GM10266 (cell line): ENCODE results near the gene BTBD8.
A peak's percentile ranks its signal among the peaks of the same experiment; 100 is the strongest.

Experiments
- DNase-seq: peaks from one replicate; pipeline ENCODE4 v3.0.0; 2012; ENCODE audit errors: extremely low spot score
- CTCF ChIP-seq: IDR thresholded peaks from 2 replicates; pipeline ENCODE4 v1.5.1; 2012; ENCODE audit warnings: mild to moderate bottlenecking, low read depth; ENCODE audit not compliant: control insufficient read depth, insufficient read depth; ENCODE audit errors: missing control alignments

Gene BTBD8

GRCh38 chr1:92080128-92080985 is at the start of gene BTBD8:
TSS of gene BTBD8 (plus strand) at chr1:92080345. CDS start at chr1:92080572, 227 bp downstream.
- no peak for TF ChIP-seq CTCF
- peak; percentile 57 for DNase-seq

GRCh38 chr1:92030656-92031107 is 49.5 kb upstream of the BTBD8 start:
- DNase-seq = no peak
- TF ChIP-seq CTCF = no peak

GRCh38 chr1:92031281-92032110 is 48.6 kb upstream of the BTBD8 start:
- TF ChIP-seq CTCF = no peak
- no peak for DNase-seq

- DNase-seq = no peak
- no peak for TF ChIP-seq CTCF
Observed at GRCh38 chr1:92037400-92037799, 42.7 kb upstream of the BTBD8 start.

- TF ChIP-seq CTCF = no peak
- no peak for DNase-seq
Observed at GRCh38 chr1:92038695-92039346, 41.3 kb upstream of the BTBD8 start.

- no peak for DNase-seq
- TF ChIP-seq CTCF = no peak
Observed at GRCh38 chr1:92040971-92041370, 39.2 kb upstream of the BTBD8 start.

- no peak for DNase-seq
- TF ChIP-seq CTCF = no peak
Observed at GRCh38 chr1:92043621-92044020, 36.5 kb upstream of the BTBD8 start.
